Natural killer cell (primary cell): Measurements from ENCODE around the gene MRPL34. TPM values are rescaled to one million over a fixed set of nuclear protein-coding genes. Genes with fewer than 3 reads are reported as not detected.

Source experiments
- ATAC-seq, 3 donors: fragments of 150-1000 bp in 2 of 3; fragments of 200-7000 bp in 1 of 3; cut with Tn5 transposase; 1 replicate in 1 of 3; 2 replicates in 2 of 3; pipeline ENCODE4 v1.10.0; 2021; ENCODE audit warnings: mild to moderate bottlenecking in 2 of 3, moderate library complexity in 2 of 3
- DNase-seq, 2 donors: peaks; one replicate each; pipeline versions ENCODE4 v3.0.0 to v3.0.0-alpha.2; 2013 to 2021; ENCODE audit warnings: mixed read lengths in 1 of 2
- H3K27ac ChIP-seq: one replicate; pipeline ENCODE4 v1.5.1; 2013; ENCODE audit warnings: mild to moderate bottlenecking, low read length
- H3K27me3 ChIP-seq: one replicate; pipeline ENCODE4 v1.6.1; 2013; ENCODE audit warnings: low read length; ENCODE audit not compliant: control insufficient read depth, insufficient read depth
- H3K36me3 ChIP-seq: one replicate; pipeline ENCODE4 v1.6.1; 2013; ENCODE audit warnings: low read length; ENCODE audit not compliant: control insufficient read depth, insufficient read depth
- H3K4me1 ChIP-seq: one replicate; pipeline ENCODE4 v1.6.1; 2013; ENCODE audit warnings: low read length; ENCODE audit not compliant: control insufficient read depth, insufficient read depth
- H3K4me3 ChIP-seq: one replicate; pipeline ENCODE4 v1.5.1; 2013; ENCODE audit warnings: low read length
- H3K9me3 ChIP-seq: one replicate; pipeline ENCODE4 v1.6.1; 2013; ENCODE audit warnings: low read length; ENCODE audit not compliant: control insufficient read depth, insufficient read depth
- H3K27ac Mint-ChIP-seq, 2 donors: one replicate each; pipeline ENCODE4 v1.8.0; 2022; ENCODE audit warnings: mild to moderate bottlenecking in 2 of 2, mixed read lengths in 2 of 2, moderate library complexity in 1 of 2
- H3K27me3 Mint-ChIP-seq, 2 donors: one replicate each; pipeline ENCODE4 v1.8.0; 2022; ENCODE audit warnings: low read depth in 2 of 2, mixed read lengths in 2 of 2
- H3K36me3 Mint-ChIP-seq: one replicate; pipeline ENCODE4 v1.8.0; 2022; ENCODE audit warnings: mixed read lengths
- H3K4me1 Mint-ChIP-seq, 2 donors: one replicate each; pipeline ENCODE4 v1.8.0; 2022; ENCODE audit warnings: mixed read lengths in 2 of 2
- H3K4me3 Mint-ChIP-seq: one replicate; pipeline ENCODE4 v1.8.0; 2022; ENCODE audit warnings: mild to moderate bottlenecking, moderate library complexity, mixed read lengths
- H3K9me3 Mint-ChIP-seq, 2 donors: one replicate each; pipeline ENCODE4 v1.8.0; 2022; ENCODE audit warnings: mixed read lengths in 2 of 2
- whole genome bisulfite sequencing: methylation state at CpG from one replicate; pipeline ENCODE4 v1.1.7; 2013; ENCODE audit warnings: missing lambda C conversion rate; ENCODE audit not compliant: insufficient coverage; 5-methylcytosine and 5-hydroxymethylcytosine counted together
- intact Hi-C: fragments of 100-400 bp; cut with micrococcal nuclease; formaldehyde crosslinking; loops from one replicate; pipeline ENCODE4 v1.14.2; 2022
- total RNA-seq, 4 donors: library from RNA; stranded (reverse); fragments of 120-200 nt in 1 of 4; gene quantifications; one replicate each; pipeline versions ENCODE4 v1.2.3 to v1.2.4, GENCODE V29; 2013 to 2022
- TF ChIP-seq, protein P1 (sequence below): fragments of 200-600 bp; IDR thresholded peaks from one replicate; pipeline ENCODE4 v1.8.0; 2022; ENCODE audit warnings: antibody characterized with exemption

Gene MRPL34
- total RNA-seq, 3 donors from 2014 or later (not counting 1 experiment from before 2014, with no cell fraction given) = 26.9 to 40.8 (median 39.4) TPM

GRCh38 chr19:17286263-17286662, 19.4 kb upstream of the MRPL34 start:
- no peak overlapping the region for H3K27ac ChIP-seq
- H3K36me3 ChIP-seq = no peaks in the 10 kb centered on the region
- WGBS = 98% methylated on average over 11 of the region's 11 CpGs
- Mint-ChIP-seq H3K27ac (no peak overlapping the region), H3K4me3 (no peak overlapping the region), H3K4me1 (peaks cover 0 to 14% of the 10 kb centered on the region in 2 donors), H3K9me3 (no peaks in the 10 kb centered on the region), H3K36me3 (no peaks in the 10 kb centered on the region), H3K27me3 (peaks cover 0 to 22% of the 10 kb centered on the region in 2 donors)
- intact Hi-C loops = no loop called here
- H3K4me1 ChIP-seq = peaks cover 20% of the 10 kb centered on the region
- TF ChIP-seq, protein P1, sequence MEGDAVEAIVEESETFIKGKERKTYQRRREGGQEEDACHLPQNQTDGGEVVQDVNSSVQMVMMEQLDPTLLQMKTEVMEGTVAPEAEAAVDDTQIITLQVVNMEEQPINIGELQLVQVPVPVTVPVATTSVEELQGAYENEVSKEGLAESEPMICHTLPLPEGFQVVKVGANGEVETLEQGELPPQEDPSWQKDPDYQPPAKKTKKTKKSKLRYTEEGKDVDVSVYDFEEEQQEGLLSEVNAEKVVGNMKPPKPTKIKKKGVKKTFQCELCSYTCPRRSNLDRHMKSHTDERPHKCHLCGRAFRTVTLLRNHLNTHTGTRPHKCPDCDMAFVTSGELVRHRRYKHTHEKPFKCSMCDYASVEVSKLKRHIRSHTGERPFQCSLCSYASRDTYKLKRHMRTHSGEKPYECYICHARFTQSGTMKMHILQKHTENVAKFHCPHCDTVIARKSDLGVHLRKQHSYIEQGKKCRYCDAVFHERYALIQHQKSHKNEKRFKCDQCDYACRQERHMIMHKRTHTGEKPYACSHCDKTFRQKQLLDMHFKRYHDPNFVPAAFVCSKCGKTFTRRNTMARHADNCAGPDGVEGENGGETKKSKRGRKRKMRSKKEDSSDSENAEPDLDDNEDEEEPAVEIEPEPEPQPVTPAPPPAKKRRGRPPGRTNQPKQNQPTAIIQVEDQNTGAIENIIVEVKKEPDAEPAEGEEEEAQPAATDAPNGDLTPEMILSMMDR = no peak
- no peak for DNase-seq
- H3K9me3 ChIP-seq = no peaks in the 10 kb centered on the region
- no peak overlapping the region for H3K4me3 ChIP-seq
- ATAC-seq = no peak
- peaks cover 11% of the 10 kb centered on the region for H3K27me3 ChIP-seq

GRCh38 chr19:17286752-17287151, 18.9 kb upstream of the MRPL34 start:
- intact Hi-C loops = no loop called here
- no peak overlapping the region for H3K4me3 ChIP-seq
- no peak overlapping the region for H3K27ac ChIP-seq
- DNase-seq = no peak
- H3K36me3 Mint-ChIP-seq = no peaks in the 10 kb centered on the region
- ATAC-seq = no peak
- H3K4me3 Mint-ChIP-seq = no peak overlapping the region
- WGBS = 95% methylated on average over 9 of the region's 9 CpGs
- peaks cover 0 to 11% of the 10 kb centered on the region in 2 donors for H3K4me1 Mint-ChIP-seq
- TF ChIP-seq, protein P1 = no peak
- no peak overlapping the region for H3K27ac Mint-ChIP-seq
- no peaks in the 10 kb centered on the region for H3K36me3 ChIP-seq
- H3K27me3 ChIP-seq = peaks cover 7% of the 10 kb centered on the region
- H3K9me3 Mint-ChIP-seq = no peaks in the 10 kb centered on the region
- H3K9me3 ChIP-seq = no peaks in the 10 kb centered on the region
- H3K4me1 ChIP-seq = peaks cover 16% of the 10 kb centered on the region
- H3K27me3 Mint-ChIP-seq = peaks cover 0 to 19% of the 10 kb centered on the region in 2 donors

DNA sequence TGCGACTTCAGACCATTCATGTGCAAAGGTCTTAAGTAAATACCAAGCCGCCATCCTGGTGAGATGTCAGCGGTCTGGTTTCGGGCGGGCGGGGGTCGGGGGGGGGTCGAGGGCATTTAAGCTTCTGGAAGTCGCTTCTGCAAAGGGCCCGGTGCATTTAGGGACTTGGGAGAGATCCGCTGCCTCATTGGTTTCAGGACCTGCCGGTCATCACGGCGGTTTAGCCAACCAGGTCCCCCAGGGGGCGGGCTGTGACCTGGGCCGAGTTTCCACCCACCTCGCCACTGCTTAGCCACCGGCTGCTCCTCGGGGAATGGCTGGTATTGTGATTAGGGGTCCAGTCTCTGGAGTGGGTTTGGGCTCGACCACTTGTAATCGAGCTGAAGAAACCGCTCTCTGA, 16.2 kb upstream of the MRPL34 start:
- WGBS = 17% methylated on average over 22 of the region's 22 CpGs
- Mint-ChIP-seq H3K36me3 (no peaks in the 10 kb centered on the region), H3K4me1 (peaks cover 0 to 10% of the 10 kb centered on the region in 2 donors), H3K27me3 (peaks cover 0 to 5% of the 10 kb centered on the region in 2 donors), H3K27ac (no peak overlapping the region), H3K4me3 (no peak overlapping the region), H3K9me3 (no peaks in the 10 kb centered on the region)
- Histone ChIP-seq H3K9me3 (no peaks in the 10 kb centered on the region), H3K4me3 (no peak overlapping the region), H3K36me3 (no peaks in the 10 kb centered on the region), H3K4me1 (peaks cover 11% of the 10 kb centered on the region), H3K27me3 (no peaks in the 10 kb centered on the region), H3K27ac (no peak overlapping the region)
- DNase-seq (peak in 1 of 2 donors; percentile 60), ATAC-seq (no peak)
- TF ChIP-seq, protein P1 = no peak
- intact Hi-C loops = no loop called here
